HG03439 (cell line): ENCODE results near the gene DNAJC3.

Experiments used
- ATAC-seq: cut with Tn5 transposase; IDR thresholded peaks from one replicate; pipeline ENCODE4 v1.9.1; 2021; ENCODE audit warnings: mild to moderate bottlenecking, moderate library complexity; ENCODE audit not compliant: unreplicated experiment

DNAJC3 gene

GRCh38 chr13:95833719-95834118 lies 156.8 kb downstream of the DNAJC3 start:
- no peak for ATAC-seq

- ATAC-seq: peak; percentile 83
These were observed 157.3 kb downstream of the DNAJC3 start for GRCh38 chr13:95834134-95834765.

GRCh38 chr13:95841894-95842293 lies 165.0 kb downstream of the DNAJC3 start:
- no peak for ATAC-seq

GRCh38 chr13:95842898-95843297 lies 166.0 kb downstream of the DNAJC3 start:
- ATAC-seq: no peak
